Femur (tissue), 1 donor: Measurements from ENCODE around the gene ZCWPW1.
A peak's percentile ranks its signal among the peaks of the same experiment; 100 is the strongest.
"Not testable (repeated sequence)": the region's sequence is repeated elsewhere in the genome, so short reads cannot be mapped to it uniquely, and the experiment has no call there.

ENCODE experiments used
- DNase-seq: peaks from one replicate; pipeline ENCODE4 v3.0.0-alpha.2; 2017

The ZCWPW1 gene

DNA sequence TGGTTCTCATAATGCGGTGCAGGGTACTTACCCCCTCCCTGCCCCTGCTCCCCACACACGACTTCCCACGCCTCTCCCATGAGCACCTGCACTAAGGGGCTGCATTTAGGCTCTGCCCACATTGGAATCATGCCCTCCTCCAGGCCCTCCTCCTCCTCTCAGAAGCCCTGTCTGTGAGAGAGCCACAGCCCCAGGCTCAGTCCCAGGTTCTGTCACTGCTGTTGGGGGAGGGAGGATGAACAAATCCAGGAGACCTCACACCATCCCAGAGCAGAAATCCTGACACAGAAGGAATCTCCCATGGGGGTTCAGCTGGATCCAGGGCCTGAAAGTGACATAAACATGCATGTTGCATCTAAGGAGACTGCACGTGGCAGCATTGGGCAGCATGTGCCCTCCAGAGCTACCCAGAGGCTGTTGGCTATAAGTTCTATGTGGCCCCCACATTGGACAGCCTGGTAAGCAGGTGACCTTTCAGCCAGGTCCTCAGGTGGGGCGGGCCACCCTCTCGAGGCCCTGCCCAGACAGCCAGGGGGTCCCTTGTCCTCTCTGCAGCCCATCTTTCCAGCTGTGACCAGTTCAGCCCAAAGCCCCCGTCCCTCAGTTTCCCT lies 56.8 kb downstream of the ZCWPW1 start:
- DNase-seq: peak; percentile 20

DNA sequence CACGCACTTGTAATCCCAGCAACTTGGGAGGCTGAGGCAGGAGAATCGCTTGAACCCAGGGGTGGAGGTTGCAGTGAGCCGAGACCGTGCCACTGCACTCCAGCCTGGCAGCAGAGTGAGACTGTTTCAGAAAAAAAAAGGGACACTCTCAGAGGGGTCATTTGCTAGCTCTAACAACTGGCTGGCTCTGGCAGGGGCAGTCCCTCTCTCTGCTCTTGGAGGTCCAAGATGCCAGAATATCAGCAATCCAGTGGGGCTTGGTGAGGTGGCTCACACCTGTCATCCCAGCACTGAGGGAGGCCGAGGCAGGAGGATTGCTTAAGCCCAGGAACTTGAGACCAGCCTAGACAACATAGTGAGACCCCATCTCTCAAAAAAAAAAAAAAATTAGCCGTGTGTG lies 57.8 kb downstream of the ZCWPW1 start:
- no peak for DNase-seq

DNA sequence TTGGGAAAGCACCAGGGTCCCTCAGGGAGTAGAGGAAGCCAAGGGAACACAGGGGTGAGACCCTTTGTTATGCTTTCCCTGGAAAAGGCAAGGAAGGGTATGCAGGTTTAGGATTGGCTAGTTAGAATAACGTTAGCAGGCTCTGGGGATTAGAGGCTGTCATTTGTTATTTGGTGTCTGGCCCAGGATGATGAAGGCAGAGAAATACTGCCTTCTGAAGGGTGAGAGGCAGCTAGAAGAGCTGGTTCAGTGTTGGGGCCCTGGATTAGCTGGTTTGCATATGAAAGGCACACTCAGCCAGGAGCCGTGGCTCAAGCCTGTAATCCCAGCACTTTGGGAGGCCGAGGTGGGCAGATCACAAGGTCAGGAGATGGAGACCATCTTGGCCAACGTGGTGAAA lies 58.2 kb downstream of the ZCWPW1 start:
- no peak for DNase-seq

DNA sequence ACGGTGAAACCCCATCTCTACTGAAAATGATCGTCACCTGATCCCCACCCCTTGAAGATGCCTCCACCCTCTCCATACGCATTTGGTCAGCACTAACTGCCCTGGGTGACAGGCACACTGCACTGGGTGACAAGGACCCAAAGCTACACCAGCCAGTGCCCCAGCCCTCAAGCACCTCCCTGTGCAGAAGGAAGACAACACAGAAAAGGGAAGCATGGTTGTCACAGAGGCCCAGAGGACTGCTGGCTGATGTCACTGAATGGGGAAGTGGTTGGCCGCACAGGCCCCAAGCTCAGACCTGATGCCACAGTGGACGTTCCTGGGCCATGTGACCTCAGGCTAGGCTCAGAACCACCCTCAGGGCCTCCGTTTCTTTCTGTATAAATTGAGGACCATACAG lies 59.4 kb downstream of the ZCWPW1 start:
- DNase-seq: peak; percentile 73

DNA sequence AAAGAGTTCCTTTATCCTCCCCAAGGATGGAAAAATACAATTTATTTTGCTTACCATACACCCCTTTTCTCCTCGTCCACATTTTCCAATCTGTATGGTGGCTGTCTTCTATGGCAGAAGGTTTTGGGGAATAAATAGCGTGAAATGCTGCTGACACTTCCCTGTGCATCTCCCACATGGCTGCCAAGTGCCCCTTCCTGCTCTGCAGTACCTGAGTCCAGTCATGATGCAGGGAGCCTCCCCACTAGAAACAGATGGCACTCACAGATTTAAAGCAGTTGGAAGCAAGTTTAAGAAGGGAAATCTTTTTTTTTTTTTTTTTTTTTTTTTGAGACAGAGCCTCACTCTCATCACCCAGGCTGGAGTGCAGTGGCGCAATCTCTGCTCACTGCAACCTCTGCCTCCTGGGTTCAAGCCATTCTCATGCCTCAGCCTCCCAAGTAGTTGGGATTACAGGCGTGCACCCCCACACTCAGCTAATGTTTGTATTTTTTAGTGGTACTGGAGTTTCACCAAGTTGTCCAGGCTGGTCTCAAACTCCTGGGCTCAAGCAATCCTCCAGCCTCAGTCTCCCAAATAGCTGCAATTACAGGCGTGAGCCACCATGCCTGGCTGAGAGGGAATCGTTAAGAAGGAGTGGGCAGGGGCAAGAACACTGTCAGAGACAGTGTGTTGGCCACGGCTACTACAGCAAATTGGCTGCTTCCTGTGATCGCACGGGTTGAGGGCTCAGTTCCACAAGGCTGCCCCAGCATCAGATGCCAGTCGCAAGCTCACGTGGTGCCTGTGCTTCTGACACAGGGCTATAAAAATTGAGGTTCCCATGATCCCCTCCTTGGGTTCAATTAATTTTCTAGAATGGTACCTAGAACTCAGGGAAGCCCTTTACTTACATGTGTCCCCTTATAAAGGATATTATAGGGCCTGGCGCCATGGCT lies 60.6 kb downstream of the ZCWPW1 start:
- no peak for DNase-seq

DNA sequence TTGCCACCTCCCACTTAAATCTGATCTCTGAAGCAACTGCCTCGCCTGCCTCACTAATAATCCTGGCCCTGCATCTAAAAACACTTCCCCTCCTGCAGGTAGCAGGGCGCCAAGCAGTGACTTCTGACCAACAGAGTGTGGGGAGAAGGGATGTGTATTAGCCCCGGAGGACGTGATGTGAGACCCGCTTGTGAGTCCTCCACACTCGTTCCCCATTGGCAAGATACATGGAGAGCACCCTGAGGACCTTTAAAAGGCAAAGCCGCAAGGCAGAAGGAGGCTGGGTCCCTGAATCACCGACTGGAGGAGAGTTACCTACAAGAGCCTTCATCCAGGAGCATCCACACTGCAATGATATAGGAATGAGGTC lies 61.3 kb downstream of the ZCWPW1 start:
- no peak for DNase-seq

DNA sequence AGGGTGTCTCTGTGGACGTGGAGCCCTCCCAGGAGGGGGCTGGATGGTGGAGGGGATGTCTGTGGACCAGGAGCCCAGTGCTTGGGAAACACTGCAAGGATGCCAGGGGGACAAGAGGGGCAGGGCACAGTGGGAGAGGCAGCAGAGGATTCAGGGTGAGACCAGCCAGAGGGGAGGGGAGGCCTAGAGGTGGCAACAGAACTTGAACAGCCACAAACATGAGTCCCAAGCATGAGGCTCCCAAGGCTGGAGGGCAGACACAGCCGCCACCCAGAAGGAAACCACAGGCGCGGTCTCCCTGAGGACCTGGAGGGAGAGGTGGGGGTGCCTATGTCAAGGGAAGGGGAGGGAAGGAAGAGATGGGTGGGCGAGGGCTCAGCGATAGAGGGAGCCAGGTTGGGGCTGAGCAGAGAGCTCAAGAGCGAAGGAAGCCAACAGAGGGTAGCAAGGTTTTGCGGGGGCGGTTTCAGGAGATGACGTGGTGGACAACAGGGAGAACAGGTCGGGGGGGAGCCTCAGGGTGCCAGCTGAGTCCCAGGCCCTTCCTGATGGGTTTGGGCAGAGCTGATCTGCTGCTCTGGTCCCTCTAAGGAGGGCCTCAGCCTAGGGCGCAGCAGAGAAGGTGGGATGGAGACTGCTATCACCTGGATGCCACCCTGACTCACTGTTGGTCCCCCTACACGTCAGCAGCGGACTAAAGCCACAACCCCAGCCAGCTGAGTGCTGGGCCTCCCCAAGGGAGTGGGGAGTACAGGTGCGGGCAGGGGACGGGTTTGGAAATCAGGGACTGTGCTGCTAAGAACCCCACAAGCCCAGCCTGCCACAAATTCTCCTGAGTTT lies 61.9 kb downstream of the ZCWPW1 start:
- DNase-seq: no peak

DNA sequence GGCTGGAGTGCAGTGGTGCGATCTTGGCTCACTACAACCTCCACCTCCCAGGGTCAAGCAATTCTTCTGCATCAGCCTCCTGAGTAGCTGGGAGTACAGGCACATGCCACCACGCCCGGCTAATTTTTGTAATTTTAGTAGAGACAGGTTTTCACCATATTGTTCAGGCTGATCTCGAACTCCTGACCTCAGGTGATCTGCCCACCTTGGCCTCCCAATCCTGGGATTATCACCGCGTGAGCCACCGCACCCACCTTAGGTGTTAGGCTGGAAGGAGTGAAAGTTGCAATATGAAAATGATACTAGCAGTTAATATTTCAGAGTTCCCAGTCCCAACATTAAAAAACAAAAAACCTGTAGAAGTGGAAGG lies 62.5 kb downstream of the ZCWPW1 start:
- not testable (repeated sequence) for DNase-seq

DNA sequence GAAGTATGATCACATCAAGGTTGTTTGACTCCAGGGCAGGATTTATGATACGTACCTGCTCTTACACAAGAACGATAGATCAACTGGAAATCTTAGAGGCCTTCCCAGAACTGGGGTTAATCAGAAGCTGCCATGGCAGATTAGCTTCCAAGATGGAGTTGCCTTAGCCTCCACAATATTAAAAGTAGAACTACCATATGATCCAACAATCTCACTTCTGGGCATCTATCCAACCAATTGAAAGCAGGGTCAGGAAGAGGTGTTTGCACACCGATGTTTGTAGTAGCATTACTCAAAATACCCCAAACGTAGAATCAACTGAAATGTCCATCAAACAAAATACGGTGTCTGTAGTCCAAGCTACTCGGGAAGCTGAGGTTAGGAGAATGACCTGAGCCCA lies 64.0 kb downstream of the ZCWPW1 start:
- no peak for DNase-seq

DNA sequence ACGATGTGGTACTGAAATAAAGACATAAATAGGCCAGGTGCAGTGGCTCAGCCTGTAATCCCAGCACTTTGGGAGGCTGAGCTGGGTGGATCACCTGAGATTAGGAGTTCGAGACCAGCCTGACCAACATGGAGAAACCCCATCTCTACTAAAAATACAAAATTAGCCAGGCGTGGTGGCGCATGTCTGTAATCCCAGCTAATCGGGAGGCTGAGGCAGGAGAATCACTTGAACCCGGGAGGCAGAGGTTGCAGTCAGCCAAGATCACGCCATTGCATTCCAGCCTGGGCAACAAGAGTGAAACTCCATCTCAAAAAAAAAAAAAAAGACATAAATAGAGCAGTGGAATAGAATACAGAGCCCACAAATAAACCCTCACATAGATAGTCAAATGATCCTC lies 64.7 kb downstream of the ZCWPW1 start:
- DNase-seq: not testable (repeated sequence)

DNA sequence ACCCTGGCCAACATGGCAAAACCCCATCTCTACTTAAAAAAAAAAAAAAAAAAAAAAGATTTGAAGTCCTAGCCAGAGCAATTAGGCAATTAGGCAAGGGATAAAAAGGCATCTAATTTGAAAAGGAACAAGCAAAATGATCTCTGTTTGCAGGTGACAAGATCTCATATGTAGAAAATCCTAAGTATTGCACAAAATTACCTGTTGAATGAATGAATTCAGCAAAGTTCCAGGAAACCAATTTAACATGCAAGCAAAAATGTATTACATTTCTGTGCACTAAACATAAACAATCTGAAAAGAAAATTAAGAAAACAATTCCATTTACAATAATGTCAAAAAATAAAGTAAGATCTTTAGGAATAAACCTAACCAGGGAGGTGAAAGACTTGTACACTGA lies 65.4 kb downstream of the ZCWPW1 start:
- DNase-seq: no peak

DNA sequence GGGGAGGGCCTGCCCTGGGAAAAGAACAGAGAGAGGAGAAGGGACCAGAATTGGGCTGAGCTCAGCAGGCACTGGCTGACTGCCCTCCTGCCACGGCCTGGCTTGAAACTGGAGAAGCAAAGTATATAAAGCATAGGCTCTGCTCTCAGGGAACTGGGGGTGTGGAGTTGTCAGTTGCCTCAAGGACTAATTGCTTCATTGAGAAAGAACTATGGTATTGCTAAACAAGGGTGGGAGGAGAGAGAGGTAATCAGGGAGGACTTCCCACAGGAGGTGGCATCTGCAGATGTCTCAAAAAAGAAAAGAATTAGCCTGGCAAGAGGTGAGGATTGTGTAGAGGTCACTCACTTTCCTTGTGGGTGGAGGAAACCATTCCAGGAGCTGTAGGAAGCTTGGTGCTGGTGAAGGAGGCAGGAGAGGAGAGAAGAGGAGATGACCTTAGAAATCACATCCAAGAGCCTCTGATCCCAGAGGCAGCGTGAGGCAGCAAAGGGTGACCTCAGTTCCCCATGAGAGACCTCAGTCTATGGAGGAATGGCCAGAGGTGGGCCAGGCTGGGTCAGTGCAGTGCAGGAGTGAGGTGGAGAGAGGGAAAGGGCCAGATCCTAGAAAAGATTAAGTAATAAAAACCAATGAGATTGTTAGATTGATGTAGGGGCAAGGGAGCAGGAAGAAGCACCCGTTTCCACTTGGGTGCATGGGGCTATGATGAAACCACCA lies 68.2 kb downstream of the ZCWPW1 start:
- no peak for DNase-seq

DNA sequence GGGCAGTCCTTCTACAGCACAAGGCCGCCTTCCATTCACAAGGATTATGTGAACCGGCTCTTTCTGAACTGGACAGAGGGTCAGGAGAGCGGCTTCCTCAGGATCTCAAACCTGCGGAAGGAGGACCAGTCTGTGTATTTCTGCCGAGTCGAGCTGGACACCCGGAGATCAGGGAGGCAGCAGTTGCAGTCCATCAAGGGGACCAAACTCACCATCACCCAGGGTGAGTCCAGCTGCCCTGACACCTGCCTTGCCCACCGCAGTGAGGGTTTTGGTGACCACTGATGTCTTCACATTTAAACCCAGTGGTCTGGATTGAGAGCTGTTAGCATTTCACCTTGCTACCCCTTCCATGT lies 69.7 kb downstream of the ZCWPW1 start:
- DNase-seq: no peak

DNA sequence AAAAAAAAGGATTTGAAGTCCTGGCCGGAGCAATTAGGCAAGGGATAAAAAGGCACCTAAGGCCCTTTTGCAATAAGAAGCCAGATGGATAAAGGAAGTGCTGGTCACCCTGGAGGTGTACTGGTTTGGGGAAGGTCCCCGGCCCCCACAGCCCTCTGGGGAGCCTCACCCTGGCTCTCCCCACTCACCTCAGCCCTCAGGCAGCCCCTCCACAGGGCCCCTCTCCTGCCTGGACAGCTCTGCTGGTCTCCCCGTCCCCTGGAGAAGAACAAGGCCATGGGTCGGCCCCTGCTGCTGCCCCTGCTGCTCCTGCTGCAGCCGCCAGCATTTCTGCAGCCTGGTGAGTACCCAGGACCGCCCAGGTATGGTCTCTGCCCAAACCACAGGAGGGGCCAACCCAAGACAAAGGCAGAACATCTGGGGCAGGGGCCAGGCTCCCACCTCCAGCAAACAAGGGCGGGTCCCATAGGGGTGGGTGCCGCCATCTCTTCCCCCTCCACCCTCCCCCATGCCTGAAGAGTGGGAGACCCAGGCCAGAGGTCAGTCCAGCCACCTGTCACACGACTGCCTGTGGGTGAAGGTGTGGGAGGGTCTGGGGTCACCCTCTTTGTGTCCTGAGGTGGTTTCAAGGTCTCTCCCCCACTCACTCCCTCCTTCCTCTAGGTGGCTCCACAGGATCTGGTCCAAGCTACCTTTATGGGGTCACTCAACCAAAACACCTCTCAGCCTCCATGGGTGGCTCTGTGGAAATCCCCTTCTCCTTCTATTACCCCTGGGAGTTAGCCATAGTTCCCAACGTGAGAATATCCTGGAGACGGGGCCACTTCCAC lies 70.3 kb downstream of the ZCWPW1 start, which contains the start of gene PILRB:
TSS of gene PILRB (plus strand) at position 91 of the 830 bp plus-strand sequence. CDS start at position 277, 186 bp downstream.
- no peak for DNase-seq

DNA sequence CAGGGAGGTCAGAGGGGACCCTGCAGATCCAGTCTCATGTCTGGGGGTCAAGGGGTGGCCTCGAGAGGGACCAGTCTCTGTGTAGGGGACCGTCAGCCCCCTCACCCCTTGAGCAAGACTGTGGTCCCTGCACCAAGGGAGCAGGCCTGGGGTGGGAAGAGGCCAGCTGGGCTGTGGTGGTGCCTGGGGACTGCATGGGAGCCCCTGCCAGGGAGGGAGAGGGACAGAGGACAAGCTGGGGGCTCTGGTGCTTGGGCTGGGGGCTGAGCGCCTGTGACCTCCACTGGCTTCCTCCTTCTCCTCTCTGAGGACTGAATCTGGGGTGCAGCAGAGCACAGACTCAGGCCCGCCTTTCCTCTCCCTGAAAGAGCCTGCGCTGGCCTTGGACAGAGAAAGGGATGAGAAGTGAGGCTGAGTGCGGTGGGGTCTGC lies 71.4 kb downstream of the ZCWPW1 start:
- no peak for DNase-seq

DNA sequence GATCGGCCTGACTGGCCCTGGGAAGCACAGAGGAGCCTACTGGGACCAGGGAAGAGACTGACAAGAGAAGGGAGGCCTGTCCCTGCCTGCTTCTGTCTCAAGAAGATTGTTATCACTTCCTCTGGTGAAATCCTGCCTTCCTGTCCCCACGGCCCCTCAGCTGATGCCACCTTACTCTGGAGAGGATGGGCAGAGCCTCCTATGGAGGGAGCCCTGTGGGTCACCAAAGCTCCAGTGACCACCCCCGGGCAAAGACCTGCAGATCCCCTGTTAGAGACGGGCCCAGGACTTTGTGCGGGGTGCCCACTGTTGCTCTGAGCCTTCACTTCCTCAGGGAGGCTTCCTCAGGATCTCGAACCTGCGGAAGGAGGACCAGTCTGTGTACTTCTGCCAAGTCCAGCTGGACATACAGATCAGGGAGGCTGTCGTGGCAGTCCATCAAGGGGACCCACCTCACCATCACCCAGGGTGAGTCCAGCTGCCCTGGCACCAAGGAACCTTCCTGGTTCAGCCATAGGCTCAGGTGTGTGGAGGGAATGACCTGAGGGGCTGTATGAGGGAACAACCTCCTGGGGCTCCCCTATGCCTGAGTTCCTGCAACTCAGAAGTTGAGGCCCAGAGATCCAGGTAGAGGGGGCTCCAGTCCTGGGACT lies 72.0 kb downstream of the ZCWPW1 start:
- peak; percentile 30 for DNase-seq

DNA sequence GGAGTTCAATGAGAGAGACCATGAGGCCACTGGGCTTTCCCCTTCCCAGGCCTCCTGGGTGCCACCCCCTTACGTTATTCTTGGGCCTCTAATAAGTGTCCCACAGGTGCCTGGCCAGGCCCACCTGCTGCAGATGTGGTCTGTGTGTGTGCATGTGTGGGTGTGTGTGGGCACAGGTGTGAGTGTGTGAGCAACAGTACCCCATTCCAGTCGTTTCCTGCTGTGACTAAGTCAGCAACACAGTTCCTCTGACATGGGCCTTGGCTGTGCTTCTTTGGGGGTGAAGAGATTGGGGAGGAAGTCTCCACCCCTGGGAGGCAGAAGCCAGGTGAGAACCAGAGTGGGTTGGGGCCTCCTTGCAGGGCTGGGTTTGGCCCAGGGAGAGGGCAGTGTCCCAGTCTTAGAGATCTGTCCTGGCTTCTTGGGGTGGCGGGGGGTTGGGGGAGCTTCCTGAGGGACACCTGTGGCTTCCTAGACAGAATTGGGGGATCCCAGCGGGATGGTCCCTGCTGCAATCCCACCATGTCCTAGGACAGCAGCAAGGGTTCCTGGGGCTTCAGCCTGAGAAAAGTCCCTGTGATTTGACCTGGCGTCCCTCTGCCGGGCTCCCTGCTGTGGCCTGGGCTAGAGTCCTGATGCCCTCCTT lies 74.7 kb downstream of the ZCWPW1 start:
- DNase-seq: no peak

DNA sequence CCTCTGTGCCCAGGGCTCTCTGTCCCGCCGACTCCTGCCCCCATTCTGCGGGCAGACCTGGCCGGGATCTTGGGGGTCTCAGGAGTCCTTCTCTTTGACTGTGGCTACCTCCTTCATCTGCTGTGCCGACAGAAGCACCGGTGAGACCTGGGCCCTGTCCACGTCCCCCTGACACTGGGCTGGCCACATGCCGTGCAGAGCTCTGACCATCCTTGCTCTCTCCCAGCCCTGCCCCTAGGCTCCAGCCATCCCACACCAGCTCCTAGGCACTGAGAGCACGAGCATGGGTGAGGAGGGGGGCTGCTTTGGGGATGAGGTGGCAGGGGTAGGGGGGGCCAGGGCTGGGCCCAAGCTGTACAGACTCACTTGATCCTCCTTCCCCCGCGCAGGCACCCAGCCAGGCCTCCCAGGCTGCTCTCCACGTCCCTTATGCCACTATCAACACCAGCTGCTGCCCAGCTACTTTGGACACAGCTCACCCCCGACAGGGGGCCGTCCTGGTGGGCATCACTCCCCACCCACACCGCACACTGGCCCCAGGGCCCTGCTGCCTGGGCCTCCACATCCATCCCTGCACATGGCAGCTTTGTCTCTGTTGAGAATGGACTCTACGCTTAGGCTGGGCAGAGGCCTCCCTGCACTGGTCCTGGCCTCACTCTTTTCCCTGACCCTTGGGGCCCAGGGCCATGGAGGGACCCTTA lies 75.4 kb downstream of the ZCWPW1 start:
- DNase-seq: no peak

DNA sequence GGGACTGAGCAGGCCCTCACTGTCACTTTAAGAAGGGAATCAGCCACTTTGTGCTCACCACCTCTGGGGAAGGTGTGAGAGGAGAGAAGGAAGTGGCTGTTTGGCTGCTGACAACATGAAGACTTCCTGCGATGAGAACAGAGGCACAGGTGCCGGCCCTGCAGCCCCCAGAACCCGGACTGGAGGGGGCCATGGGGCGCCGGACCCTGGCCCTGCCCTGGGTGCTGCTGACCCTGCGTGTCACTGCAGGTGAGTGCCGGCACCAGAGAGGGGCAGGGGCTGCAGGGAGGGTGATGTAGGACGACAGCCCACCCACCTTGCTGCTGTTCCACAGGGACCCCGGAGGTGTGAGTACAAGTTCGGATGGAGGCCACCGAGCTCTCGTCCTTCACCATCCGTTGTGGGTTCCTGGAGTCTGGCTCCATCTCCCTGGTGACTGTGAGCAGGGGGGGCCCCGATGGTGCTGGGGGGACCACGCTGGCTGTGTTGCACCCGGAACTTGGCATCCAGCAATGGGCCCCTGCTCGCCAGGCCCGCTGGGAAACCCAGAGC lies 76.2 kb downstream of the ZCWPW1 start:
- DNase-seq: not testable (repeated sequence)

DNA sequence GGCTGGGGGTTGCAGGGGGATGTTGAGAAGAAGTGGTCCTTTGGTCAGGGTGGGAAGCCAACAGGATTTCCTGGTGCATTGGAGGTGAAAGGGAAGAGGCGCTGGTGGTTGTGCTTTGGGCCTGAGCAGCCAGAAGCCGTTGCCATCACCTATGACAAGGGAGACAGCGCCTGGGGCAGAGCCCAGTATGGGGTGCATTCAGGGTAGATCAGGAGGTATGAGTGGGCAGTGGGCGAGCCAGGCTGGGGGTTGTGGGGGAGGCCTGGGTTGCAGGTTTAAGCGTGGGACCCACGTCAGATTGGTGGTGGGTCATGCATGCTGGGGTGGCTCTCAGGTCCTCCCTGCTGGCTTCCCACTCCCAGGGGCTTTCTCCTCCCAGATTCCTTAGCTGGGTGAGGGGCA lies 76.8 kb downstream of the ZCWPW1 start:
- no peak for DNase-seq
